ENCODE measurements around the gene RCAN2. TPM values are rescaled to one million over a fixed set of nuclear protein-coding genes. Genes with fewer than 3 reads are reported as not detected.

Gene RCAN2
- polyA plus RNA-seq, 3 donors, result 1.9 to 8.4 (median 4.7) TPM

DNA sequence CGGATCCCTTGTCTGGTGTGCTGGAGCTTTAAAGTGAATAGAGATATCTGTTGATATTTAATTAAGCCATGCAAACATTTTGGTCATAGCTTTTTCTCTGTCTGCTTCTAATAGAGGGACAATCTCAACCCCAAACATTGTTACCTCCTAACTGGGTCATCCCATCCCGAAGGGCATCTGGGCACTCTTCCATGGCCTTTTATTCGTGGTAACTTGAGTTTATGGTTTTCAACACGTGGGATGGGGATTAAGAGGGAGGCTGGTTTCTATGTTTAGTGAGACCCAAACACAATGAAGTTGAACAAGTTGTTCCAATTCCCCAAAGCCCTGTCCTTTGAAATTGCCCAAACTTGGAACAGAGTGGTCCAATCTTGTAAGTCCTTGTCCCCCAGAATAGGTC is 319.1 kb downstream of the RCAN2 start:
- 74 to 88% (median 87%) methylated on average over 4 of the region's 4 CpGs for WGBS, 3 donors

More for the DNA sequence above, 319.1 kb downstream of the RCAN2 start:
- H3K27ac ChIP-seq (ENCODE audit: low read depth, low read length), result no peak overlapping the region

Other genes with a start within 250 kb of the RCAN2 start
- 1 to 10 TPM; 1.7 to 4.9 (median 4.8) TPM for gene CYP39A1, start 161.4 kb upstream of the RCAN2 start, polyA plus RNA-seq
- 10 to 100 TPM in 1 of 3 donors, 1 to 10 TPM in 2; 8.2 to 11.0 (median 9.7) TPM for gene SLC25A27, start 161.5 kb upstream of the RCAN2 start, polyA plus RNA-seq
- gene TDRD6, start 196.4 kb upstream of the RCAN2 start, polyA plus RNA-seq, result under 1 TPM; 0.07 to 0.34 (median 0.07) TPM
- under 1 TPM; 0.25 to 0.74 (median 0.34) TPM for gene PLA2G7, start 243.9 kb upstream of the RCAN2 start, polyA plus RNA-seq